Neutrophil (primary cell): ENCODE measurements around the gene RBMS1.

Experiments
- H3K27ac ChIP-seq: fragments of 200-600 bp; sonication (generic); 2 replicates; pipeline ENCODE4 v1.5.1; 2016; ENCODE audit warnings: mild to moderate bottlenecking, moderate library complexity
- H3K27me3 ChIP-seq: fragments of 200-600 bp; sonication (generic); 2 replicates; pipeline ENCODE4 v1.6.0; 2016; ENCODE audit warnings: mild to moderate bottlenecking
- H3K36me3 ChIP-seq: fragments of 200-600 bp; sonication (generic); 2 replicates; pipeline ENCODE4 v1.5.1; 2017
- H3K4me1 ChIP-seq, 2 experiments: fragments of 200-600 bp in 1 of 2; sonication (generic) in 1 of 2; 1 replicate in 1 of 2; 2 replicates in 1 of 2; pipeline versions ENCODE4 v1.5.1 to v1.6.1; 2013 to 2016; ENCODE audit warnings: low read depth in 1 of 2, low read length in 1 of 2, mild to moderate bottlenecking in 1 of 2, moderate library complexity in 1 of 2; ENCODE audit not compliant: control insufficient read depth in 1 of 2, insufficient read depth in 1 of 2
- H3K4me3 ChIP-seq, 2 experiments: fragments of 200-600 bp in 1 of 2; sonication (generic) in 1 of 2; 1 replicate in 1 of 2; 2 replicates in 1 of 2; pipeline ENCODE4 v1.5.1; 2013 to 2016; ENCODE audit warnings: low read depth in 1 of 2, low read length in 1 of 2, mild to moderate bottlenecking in 1 of 2, moderate library complexity in 1 of 2
- H3K9me3 ChIP-seq: fragments of 200-600 bp; sonication (generic); 2 replicates; pipeline ENCODE4 v1.5.1; 2016
- TF ChIP-seq, protein P1 (sequence below): fragments of 200-600 bp; sonication (generic); IDR thresholded peaks from 2 replicates; pipeline ENCODE4 v1.5.1; 2016; ENCODE audit warnings: antibody characterized with exemption

Gene RBMS1, protein sequence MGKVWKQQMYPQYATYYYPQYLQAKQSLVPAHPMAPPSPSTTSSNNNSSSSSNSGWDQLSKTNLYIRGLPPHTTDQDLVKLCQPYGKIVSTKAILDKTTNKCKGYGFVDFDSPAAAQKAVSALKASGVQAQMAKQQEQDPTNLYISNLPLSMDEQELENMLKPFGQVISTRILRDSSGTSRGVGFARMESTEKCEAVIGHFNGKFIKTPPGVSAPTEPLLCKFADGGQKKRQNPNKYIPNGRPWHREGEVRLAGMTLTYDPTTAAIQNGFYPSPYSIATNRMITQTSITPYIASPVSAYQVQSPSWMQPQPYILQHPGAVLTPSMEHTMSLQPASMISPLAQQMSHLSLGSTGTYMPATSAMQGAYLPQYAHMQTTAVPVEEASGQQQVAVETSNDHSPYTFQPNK

DNA sequence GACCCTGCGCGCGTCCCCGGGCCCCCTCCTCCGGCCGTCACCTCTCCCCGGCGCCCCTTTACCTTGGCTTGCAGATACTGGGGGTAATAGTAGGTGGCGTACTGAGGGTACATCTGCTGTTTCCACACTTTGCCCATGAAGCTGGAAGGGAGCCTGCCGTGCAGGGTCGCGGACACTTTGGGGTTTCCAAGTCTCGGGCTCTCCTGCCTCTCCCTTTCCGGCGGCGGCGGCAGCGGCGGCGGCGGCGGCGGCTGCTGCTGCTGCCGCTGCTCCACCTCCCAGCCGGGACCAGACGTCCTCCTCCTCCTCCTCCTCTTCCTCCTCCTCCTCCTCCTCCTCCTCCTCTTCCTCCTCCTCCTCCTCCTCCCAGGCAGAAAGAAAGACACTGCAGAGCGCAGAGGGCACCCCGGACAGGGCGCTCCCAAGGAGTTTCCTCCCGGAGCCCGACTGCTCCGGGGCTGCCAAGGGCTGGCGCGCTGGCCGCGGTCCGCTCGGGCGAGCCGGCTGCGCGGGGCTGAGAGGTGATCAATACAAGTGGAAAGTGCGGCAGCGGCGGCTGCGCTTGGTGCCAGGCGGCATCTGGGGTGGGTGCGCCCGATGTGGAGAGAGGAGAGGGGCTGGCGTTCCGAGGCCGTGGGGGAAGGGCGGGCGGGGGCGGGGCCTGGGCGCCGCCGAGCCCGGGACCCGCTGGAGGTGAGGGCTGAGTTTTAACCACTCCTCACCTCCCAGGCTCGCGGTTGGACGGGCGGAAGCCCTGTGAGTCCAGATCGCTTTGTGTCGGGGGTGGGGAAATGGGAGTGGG, at the start of gene RBMS1:
Gene RBMS1 (minus strand): TSS at position 581 of the 802 bp plus-strand sequence. CDS start 444 bp downstream, at position 137.
- H3K36me3 ChIP-seq, result no peaks in the 10 kb centered on the region
- no peak within 1 kb of the TSS for H3K27ac ChIP-seq
- H3K9me3 ChIP-seq, result no peaks in the 10 kb centered on the region
- TF ChIP-seq, protein P1, sequence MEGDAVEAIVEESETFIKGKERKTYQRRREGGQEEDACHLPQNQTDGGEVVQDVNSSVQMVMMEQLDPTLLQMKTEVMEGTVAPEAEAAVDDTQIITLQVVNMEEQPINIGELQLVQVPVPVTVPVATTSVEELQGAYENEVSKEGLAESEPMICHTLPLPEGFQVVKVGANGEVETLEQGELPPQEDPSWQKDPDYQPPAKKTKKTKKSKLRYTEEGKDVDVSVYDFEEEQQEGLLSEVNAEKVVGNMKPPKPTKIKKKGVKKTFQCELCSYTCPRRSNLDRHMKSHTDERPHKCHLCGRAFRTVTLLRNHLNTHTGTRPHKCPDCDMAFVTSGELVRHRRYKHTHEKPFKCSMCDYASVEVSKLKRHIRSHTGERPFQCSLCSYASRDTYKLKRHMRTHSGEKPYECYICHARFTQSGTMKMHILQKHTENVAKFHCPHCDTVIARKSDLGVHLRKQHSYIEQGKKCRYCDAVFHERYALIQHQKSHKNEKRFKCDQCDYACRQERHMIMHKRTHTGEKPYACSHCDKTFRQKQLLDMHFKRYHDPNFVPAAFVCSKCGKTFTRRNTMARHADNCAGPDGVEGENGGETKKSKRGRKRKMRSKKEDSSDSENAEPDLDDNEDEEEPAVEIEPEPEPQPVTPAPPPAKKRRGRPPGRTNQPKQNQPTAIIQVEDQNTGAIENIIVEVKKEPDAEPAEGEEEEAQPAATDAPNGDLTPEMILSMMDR, result no peak
- H3K4me3 ChIP-seq, result peak within 1 kb of the TSS; percentile 67 to 81
- H3K4me1 ChIP-seq, result peaks cover 13 to 30% of the 10 kb centered on the region in 2 experiments
- peaks cover 78% of the 10 kb centered on the region for H3K27me3 ChIP-seq

DNA sequence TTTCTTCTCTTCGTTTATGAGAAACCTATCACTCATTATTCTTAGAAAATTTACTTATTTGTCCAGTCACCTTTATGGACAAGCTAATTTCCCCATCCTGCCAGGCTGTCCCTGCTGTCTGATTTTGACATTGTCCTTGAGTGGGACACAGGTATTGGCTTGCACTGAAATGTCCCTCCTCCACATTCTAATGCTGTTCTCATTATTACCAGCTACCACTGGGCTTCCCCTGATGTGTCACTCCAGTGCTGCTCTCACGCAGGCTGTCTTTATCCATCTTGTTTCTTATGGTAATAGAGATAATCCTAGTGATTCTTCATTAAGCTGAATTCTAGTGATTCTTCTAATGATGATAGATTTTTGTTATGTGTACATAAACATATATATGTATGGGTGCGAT, 48.1 kb upstream of the RBMS1 start:
- H3K36me3 ChIP-seq, result no peaks in the 10 kb centered on the region
- no peak overlapping the region for H3K4me3 ChIP-seq
- H3K27ac ChIP-seq, result no peak overlapping the region
- no peaks in the 10 kb centered on the region for H3K9me3 ChIP-seq
- no peaks in the 10 kb centered on the region for H3K4me1 ChIP-seq
- TF ChIP-seq, protein P1, result no peak
- no peaks in the 10 kb centered on the region for H3K27me3 ChIP-seq

DNA sequence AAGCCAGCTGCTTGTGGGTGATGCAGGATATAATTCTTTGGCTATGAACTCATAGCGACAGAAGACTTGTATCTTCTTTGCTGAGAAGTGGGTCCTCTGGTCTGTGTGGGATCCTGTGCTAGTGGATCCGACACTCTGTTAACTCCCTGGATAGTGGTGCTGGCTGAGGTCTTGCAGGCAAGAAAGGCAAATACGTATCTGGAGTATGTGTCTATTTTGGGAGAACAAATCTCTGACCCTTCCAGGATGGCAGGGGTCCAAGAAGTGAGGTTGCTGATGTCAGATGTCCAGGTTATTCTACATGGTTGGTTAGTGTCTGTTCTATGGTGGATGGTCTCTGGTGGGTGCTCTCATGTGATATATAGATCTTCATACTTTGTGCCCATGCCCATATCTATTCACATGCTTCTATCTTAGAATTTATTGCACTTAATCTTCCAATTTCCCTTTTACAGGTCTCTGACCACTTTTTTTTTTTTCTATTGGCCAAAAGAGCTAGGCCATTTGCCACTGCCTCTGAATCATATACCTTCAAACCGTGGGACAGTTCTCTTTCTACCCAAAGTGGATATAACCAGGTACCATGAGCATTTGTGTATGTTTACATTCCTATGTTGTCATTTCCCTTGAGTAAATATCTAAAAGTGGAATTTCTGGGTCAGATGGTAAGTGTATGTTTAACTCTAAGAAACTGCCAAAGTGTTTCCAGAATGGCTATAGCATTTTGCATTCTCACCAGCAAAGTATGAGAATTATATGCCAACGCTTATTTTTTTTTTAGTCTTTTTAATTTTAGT, 45.1 kb upstream of the RBMS1 start:
- H3K27ac ChIP-seq, result no peak overlapping the region
- no peaks in the 10 kb centered on the region for H3K9me3 ChIP-seq
- H3K27me3 ChIP-seq, result no peaks in the 10 kb centered on the region
- no peaks in the 10 kb centered on the region for H3K4me1 ChIP-seq
- no peaks in the 10 kb centered on the region for H3K36me3 ChIP-seq
- no peak overlapping the region for H3K4me3 ChIP-seq
- TF ChIP-seq, protein P1, result no peak

DNA sequence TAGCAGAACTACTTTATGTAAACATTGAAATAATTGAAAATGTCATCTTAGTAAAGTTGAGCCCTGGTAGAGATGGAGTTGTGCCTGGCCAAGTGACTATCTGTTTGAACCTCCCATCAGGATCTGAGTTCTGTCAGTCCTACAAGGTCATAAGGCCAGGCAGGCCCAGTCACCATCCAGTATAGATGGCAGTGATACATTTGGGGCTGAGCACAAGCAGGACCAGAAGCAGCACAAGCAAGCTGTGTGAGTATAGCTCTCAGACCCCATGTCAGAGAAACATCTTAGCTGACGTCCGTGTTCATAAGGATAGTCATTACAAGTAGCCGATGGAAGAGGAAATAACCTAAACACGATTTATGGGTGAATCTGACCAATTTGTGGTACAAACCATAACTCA, 44.5 kb upstream of the RBMS1 start:
- TF ChIP-seq, protein P1, result no peak

DNA sequence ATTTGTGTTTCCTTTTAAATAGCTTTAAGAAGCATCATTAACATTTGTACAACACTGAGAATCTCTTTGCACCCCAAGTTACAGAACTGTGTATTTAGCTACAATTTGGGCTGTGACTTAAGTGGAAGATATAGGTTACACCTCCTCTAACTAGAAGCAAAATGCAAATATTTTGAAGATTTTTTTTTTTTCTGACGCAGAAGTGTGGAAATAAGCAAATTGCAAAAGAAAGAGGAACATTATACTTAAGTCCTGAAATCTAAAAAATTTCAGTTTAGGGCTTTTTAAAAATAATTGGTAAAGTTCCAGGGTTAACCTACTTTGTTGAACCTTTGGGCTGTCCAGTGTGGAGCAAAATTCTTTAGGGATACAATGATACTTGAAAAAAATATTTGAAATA, 41.4 kb upstream of the RBMS1 start:
- H3K4me1 ChIP-seq, result no peaks in the 10 kb centered on the region
- no peaks in the 10 kb centered on the region for H3K36me3 ChIP-seq
- no peak overlapping the region for H3K4me3 ChIP-seq
- TF ChIP-seq, protein P1, result no peak
- no peaks in the 10 kb centered on the region for H3K9me3 ChIP-seq
- H3K27me3 ChIP-seq, result no peaks in the 10 kb centered on the region
- no peak overlapping the region for H3K27ac ChIP-seq

More for the DNA sequence above, 44.5 kb upstream of the RBMS1 start:
- no peaks in the 10 kb centered on the region for H3K4me1 ChIP-seq
- no peak overlapping the region for H3K27ac ChIP-seq
- H3K27me3 ChIP-seq, result no peaks in the 10 kb centered on the region
- H3K36me3 ChIP-seq, result no peaks in the 10 kb centered on the region
- H3K9me3 ChIP-seq, result no peaks in the 10 kb centered on the region
- H3K4me3 ChIP-seq, result no peak overlapping the region
